NT2/D1 (cell line): ENCODE results near the gene ARIH2.

Experiments used
- DNase-seq: peaks from one replicate; pipeline ENCODE4 v3.0.0-alpha.2; 2011; ENCODE audit warnings: low read depth, low spot score
- H3K27me3 ChIP-seq: 2 replicates; pipeline ENCODE4 v1.6.0; 2011; ENCODE audit warnings: mild to moderate bottlenecking; ENCODE audit not compliant: insufficient read length, insufficient read depth
- H3K36me3 ChIP-seq: 2 replicates; pipeline ENCODE4 v1.6.1; 2011; ENCODE audit warnings: mild to moderate bottlenecking, low read length, mixed read lengths; ENCODE audit not compliant: insufficient read depth, insufficient read length
- H3K4me1 ChIP-seq: 2 replicates; pipeline ENCODE4 v1.5.1; 2011; ENCODE audit not compliant: insufficient read depth, insufficient read length
- H3K4me3 ChIP-seq: 2 replicates; pipeline ENCODE4 v1.5.1; 2011; ENCODE audit warnings: low read depth; ENCODE audit not compliant: insufficient read length
- H3K9ac ChIP-seq: 2 replicates; pipeline ENCODE4 v1.6.0; 2011; ENCODE audit warnings: low read depth; ENCODE audit not compliant: insufficient read length
- H3K9me3 ChIP-seq: 2 replicates; pipeline ENCODE4 v1.5.1; 2011; ENCODE audit warnings: mild to moderate bottlenecking, low read length; ENCODE audit not compliant: insufficient read depth
- SUZ12 ChIP-seq: IDR thresholded peaks from 2 replicates; pipeline ENCODE4 v1.6.1; 2011; ENCODE audit not compliant: insufficient read length, insufficient read depth; ENCODE audit errors: extremely low read depth
- YY1 ChIP-seq: IDR thresholded peaks from 2 replicates; pipeline ENCODE4 v1.6.1; 2011; ENCODE audit not compliant: insufficient read length, insufficient read depth
- ZNF274 ChIP-seq: IDR thresholded peaks from 2 replicates; pipeline ENCODE4 v1.6.1; 2011; ENCODE audit warnings: mild to moderate bottlenecking, low read depth, low read length

Gene ARIH2

DNA sequence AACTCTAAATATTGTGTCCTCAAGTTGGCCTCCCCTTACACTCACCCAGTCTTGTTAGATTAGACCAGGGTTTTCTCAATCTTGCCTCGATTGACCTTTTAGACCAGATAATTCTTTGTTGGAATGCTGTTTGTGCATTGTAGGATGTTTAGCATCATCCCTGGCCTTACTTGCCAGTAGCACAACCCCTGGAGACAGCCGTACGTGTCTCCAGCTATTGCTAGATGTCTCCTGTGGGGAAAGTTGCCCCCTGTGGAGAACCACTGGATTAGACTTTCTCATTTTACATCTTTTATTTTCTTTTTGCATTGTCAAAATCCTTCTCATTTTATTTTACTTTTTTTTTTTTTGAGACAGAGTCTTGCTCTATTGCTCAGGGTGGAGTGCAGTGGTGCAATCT is 90.8 kb downstream of the ARIH2 start:
- no peaks in the 10 kb centered on the region for H3K27me3 ChIP-seq
- H3K36me3 ChIP-seq, result peaks cover 54% of the 10 kb centered on the region
- no peak for DNase-seq
- no peak overlapping the region for H3K4me3 ChIP-seq
- no peak for TF ChIP-seq ZNF274
- TF ChIP-seq YY1, result no peak
- TF ChIP-seq SUZ12, result no peak
- peaks cover 21% of the 10 kb centered on the region for H3K4me1 ChIP-seq
- H3K9me3 ChIP-seq, result no peaks in the 10 kb centered on the region
- H3K9ac ChIP-seq, result no peak overlapping the region

DNA sequence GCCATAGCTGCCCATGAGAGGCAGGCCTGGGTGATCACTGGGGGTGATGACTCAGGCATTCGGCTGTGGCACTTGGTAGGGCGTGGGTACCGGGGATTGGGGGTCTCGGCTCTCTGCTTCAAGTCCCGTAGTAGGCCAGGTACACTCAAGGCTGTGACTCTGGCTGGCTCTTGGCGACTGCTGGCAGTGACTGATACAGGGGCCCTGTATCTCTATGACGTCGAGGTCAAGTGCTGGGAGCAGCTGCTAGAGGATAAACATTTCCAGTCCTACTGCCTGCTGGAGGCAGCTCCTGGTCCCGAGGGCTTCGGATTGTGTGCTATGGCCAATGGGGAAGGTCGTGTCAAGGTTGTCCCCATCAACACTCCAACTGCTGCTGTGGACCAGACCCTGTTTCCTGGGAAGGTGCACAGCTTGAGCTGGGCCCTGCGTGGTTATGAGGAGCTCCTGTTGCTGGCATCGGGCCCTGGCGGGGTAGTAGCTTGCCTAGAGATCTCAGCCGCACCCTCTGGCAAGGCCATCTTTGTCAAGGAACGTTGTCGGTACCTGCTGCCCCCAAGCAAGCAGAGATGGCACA is 93.9 kb downstream of the ARIH2 start:
- Histone ChIP-seq H3K9me3 (no peaks in the 10 kb centered on the region), H3K4me1 (peaks cover 23% of the 10 kb centered on the region), H3K36me3 (peaks cover 80% of the 10 kb centered on the region), H3K27me3 (no peaks in the 10 kb centered on the region), H3K9ac (no peak overlapping the region), H3K4me3 (no peak overlapping the region)
- DNase-seq, result no peak
- TF ChIP-seq ZNF274 (no peak), SUZ12 (no peak), YY1 (no peak)

DNA sequence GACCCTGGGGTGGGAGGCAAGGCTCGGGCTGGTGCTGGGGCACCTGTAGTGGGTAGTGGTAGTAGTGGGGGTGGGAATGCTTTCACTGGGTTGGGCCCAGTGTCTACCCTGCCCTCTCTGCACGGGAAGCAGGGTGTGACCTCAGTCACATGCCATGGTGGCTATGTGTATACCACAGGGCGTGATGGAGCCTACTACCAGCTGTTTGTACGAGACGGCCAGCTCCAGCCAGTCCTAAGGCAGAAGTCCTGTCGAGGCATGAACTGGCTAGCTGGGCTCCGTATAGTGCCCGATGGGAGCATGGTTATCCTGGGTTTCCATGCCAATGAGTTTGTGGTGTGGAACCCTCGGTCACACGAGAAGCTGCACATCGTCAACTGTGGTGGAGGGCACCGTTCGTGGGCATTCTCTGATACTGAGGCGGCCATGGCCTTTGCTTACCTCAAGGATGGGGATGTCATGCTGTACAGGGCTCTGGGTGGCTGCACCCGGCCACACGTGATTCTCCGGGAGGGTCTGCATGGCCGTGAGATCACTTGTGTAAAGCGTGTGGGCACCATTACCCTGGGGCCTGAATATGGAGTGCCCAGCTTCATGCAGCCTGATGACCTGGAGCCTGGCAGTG is 94.6 kb downstream of the ARIH2 start:
- TF ChIP-seq ZNF274, result no peak
- TF ChIP-seq SUZ12, result no peak
- TF ChIP-seq YY1, result no peak
- Histone ChIP-seq H3K4me1 (peaks cover 23% of the 10 kb centered on the region), H3K9ac (no peak overlapping the region), H3K4me3 (no peak overlapping the region), H3K27me3 (no peaks in the 10 kb centered on the region), H3K36me3 (peaks cover 76% of the 10 kb centered on the region), H3K9me3 (no peaks in the 10 kb centered on the region)
- no peak for DNase-seq

DNA sequence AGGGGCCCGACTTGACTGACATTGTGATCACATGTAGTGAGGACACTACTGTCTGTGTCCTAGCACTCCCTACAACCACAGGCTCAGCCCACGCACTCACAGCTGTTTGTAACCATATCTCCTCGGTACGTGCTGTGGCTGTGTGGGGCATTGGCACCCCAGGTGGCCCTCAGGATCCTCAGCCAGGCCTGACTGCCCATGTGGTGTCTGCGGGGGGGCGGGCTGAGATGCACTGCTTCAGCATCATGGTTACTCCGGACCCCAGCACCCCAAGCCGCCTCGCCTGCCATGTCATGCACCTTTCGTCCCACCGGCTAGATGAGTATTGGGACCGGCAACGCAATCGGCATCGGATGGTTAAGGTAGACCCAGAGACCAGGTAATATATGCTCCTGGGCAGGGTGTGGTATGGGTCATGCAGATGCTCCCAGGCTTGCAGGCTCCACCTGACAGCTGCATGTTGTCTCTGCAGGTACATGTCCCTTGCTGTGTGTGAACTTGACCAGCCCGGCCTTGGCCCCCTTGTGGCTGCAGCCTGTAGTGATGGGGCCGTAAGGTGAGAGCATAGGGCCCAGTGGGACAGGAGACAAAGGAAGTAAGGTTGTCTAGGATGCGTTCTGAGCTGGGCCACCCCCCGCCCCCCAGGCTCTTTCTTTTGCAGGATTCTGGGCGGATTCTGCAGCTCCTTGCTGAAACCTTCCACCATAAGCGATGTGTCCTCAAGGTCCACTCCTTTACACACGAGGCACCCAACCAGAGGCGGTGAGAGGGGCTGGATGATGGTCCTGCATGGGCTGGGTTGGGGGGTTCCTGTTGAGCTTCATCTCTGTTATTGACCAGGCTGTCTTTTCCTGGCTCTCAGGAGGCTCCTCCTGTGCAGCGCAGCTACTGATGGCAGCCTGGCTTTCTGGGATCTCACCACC is 95.4 kb downstream of the ARIH2 start:
- H3K4me1 ChIP-seq, result peaks cover 23% of the 10 kb centered on the region
- H3K4me3 ChIP-seq, result no peak overlapping the region
- H3K27me3 ChIP-seq, result no peaks in the 10 kb centered on the region
- TF ChIP-seq YY1, result no peak
- no peak for TF ChIP-seq SUZ12
- TF ChIP-seq ZNF274, result no peak
- DNase-seq, result no peak
- H3K36me3 ChIP-seq, result peaks cover 71% of the 10 kb centered on the region
- H3K9me3 ChIP-seq, result no peaks in the 10 kb centered on the region
- H3K9ac ChIP-seq, result no peak overlapping the region

DNA sequence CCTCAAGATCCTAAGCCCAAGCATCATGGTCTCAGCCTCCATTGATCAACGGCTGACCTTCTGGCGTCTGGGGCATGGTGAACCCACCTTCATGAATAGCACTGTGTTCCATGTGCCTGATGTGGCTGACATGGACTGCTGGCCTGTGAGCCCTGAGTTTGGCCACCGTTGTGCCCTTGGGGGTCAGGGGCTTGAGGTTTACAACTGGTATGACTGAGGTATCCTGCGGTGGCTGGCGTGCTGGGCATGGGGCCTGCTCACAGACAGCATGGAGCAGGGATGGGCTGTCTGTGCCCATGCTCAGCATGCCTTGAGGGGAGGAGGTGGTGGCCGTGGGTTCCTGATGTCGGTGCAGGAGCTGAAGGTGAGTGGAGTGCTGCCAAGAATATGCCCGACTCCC is 96.4 kb downstream of the ARIH2 start:
- Histone ChIP-seq H3K4me3 (no peak overlapping the region), H3K36me3 (peaks cover 62% of the 10 kb centered on the region), H3K9me3 (no peaks in the 10 kb centered on the region), H3K4me1 (peaks cover 23% of the 10 kb centered on the region), H3K9ac (no peak overlapping the region), H3K27me3 (no peaks in the 10 kb centered on the region)
- no peak for DNase-seq
- TF ChIP-seq YY1 (no peak), ZNF274 (no peak), SUZ12 (no peak)

DNA sequence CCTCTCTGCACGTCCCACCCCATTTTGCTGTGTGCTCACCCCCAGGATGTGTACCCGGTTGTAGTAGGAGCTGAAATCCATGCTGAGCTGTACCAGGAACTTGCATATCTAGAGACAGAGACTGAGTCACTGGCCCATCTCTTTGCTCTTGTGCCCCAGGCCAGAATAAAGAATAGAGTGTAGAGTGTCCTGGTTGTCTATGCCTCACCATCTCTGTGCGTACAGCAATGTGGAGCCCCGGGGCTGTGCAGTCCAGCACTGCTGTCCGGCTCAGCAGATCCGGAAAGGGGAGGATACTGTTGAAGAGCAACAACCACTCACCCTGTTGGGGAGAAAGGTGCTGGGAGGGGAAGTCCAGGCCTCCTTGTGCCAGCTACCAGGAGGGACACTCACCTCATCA is 97.1 kb downstream of the ARIH2 start:
- Histone ChIP-seq H3K9ac (no peak overlapping the region), H3K4me1 (peaks cover 23% of the 10 kb centered on the region), H3K9me3 (no peaks in the 10 kb centered on the region), H3K27me3 (no peaks in the 10 kb centered on the region), H3K36me3 (peaks cover 59% of the 10 kb centered on the region), H3K4me3 (no peak overlapping the region)
- DNase-seq, result no peak
- no peak for TF ChIP-seq SUZ12
- no peak for TF ChIP-seq YY1
- TF ChIP-seq ZNF274, result no peak
